Cardiac fibroblast (primary cell): ENCODE measurements around the gene JAM2.
A peak's percentile ranks its signal among the peaks of the same experiment; 100 is the strongest.

Source experiments
- DNase-seq, 2 donors: peaks; one replicate each; pipeline versions ENCODE4 v3.0.0 to v3.0.0-alpha.2; 2010; ENCODE audit warnings: low read depth in 2 of 2
- H3K4me3 ChIP-seq, 2 donors: replicated peaks in 1 of 2; 1 replicate in 1 of 2; 2 replicates in 1 of 2; pipeline ENCODE4 v1.5.1; 2011; ENCODE audit warnings: low read depth in 2 of 2, low read length in 2 of 2, mild to moderate bottlenecking in 2 of 2, moderate library complexity in 1 of 2
- CTCF ChIP-seq: IDR thresholded peaks from one replicate; pipeline ENCODE4 v1.5.1; 2011; ENCODE audit warnings: low read depth, mild to moderate bottlenecking, low read length, inconsistent platforms

Gene JAM2

DNA sequence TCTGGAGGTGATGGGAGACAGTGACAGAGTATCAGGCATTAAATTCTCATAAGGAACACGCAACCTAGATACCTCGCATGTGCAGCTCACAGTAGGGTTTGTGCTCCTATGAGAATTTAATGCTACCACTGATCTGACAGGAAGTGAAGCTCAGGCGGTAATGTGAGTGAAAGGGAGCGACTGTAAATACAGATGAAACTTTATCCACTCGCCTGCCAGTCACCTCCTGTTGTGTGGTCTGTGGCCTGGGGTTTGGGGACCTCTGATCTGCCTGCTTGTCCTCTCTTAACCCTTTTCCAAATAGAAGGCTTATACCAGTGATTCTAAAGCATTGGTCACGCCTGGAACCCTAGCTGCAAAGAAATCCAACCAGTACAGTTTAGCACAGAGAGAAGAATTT lies 111.0 kb downstream of the JAM2 start:
- DNase-seq, result no peak
- TF ChIP-seq CTCF, result no peak
- no peak overlapping the region for H3K4me3 ChIP-seq

GRCh38 chr21:25752416-25752815 lies 113.4 kb downstream of the JAM2 start:
- H3K4me3 ChIP-seq, result no peak overlapping the region
- TF ChIP-seq CTCF, result no peak
- DNase-seq, result no peak

DNA sequence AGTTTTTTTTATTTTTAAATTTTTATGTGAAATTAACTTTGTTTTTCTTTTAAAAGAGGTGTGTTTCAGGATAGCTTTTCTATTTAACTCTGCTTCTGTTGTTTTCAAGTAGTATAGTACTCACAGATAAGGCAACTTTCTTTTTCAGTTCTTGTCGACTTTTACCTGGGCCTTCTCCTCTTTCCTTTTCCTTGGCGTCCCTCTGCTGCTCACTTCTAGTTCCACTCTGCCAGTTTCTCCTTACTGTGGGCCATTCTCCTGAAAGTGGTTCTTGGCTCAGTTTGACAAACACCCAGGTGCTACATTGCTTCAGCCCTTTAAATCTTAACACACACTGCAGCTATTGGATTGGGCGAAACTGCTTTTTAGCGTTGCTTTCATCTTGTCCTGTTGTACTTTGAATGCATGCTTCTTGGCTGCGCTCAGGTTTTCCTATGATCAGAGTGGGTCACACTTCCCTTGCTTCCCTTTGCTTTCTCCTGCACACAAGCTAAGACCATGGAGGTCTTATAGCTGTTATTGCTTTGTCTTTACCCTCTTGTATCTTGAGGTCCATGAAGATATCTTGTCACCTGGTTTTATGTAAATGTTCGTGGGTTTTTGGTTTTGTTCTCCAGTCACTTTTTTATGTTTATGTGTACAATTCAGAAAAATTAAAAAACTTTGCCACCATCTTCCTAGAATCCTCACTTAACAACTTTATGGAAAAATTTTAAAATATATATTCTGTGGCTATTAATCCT lies 117.3 kb downstream of the JAM2 start:
- no peak for TF ChIP-seq CTCF
- DNase-seq, result no peak
- no peak overlapping the region for H3K4me3 ChIP-seq

DNA sequence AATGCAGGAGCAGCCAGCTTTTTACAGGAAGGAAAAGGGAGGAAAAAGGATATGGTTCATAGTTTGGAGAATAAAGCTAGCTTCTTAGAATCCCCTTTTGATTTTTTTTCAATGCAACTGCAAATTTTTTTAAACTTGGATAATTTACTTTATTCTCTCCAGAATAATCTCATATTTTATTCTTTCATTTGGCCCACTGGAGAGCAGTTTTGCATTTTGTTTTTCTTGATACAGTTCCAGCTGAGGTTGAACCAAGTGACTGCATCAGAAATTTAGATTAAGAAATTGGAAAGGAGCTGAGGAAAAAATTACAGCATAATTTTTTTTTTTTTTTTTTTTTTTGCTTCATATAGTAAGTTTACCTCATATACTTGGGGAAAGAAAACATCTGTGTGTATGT lies 118.5 kb downstream of the JAM2 start:
- no peak overlapping the region for H3K4me3 ChIP-seq
- DNase-seq, result peak in 1 of 2 donors; percentile 34
- no peak for TF ChIP-seq CTCF

- H3K4me3 ChIP-seq, result no peak overlapping the region
- no peak for TF ChIP-seq CTCF
- peak; percentile 36 to 45 for DNase-seq
Observed at GRCh38 chr21:25759573-25759972, 120.5 kb downstream of the JAM2 start.

DNA sequence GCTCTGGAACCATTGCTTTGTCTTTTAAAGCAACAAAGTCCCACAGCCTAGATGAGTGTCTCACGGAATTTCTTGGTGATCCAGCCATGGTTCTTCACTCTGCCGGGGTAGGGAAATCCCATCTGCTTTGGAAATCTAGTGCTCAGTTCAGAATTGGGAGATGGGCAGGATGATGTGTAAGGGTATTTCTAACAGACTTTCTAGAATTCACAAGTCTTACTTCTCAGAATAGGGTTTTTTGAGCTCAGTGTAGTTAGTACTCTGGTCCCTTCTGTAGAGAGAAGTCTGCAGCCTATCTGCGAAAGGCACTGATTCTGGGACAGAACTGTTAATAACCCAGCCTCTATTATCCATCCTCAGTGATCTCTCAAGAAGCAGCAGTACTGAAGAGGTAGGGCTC lies 121.0 kb downstream of the JAM2 start:
- no peak overlapping the region for H3K4me3 ChIP-seq
- DNase-seq, result no peak
- TF ChIP-seq CTCF, result no peak

DNA sequence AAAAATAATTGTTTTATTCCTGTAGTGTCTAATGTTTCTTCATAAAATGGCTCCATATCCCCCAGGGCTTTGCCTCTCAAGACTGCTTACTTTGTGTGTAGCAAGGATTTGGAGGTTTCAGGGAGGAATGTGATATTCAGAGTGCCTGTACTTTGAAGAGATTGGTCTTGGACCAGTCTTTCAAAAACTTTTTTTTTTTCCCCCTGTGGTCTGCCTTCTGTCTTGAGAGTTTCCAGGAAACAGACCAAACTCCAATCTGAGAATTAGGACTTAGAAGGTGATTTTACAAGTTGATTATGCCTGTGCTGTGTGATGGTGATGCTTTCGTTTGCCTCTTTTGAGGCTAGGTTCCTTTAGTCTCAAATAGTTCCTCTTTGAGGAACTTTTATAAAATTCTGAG lies 121.6 kb downstream of the JAM2 start:
- TF ChIP-seq CTCF, result no peak
- no peak for DNase-seq
- H3K4me3 ChIP-seq, result no peak overlapping the region
